ENCODE measurements around the gene ADD1.

The ADD1 gene

DNA sequence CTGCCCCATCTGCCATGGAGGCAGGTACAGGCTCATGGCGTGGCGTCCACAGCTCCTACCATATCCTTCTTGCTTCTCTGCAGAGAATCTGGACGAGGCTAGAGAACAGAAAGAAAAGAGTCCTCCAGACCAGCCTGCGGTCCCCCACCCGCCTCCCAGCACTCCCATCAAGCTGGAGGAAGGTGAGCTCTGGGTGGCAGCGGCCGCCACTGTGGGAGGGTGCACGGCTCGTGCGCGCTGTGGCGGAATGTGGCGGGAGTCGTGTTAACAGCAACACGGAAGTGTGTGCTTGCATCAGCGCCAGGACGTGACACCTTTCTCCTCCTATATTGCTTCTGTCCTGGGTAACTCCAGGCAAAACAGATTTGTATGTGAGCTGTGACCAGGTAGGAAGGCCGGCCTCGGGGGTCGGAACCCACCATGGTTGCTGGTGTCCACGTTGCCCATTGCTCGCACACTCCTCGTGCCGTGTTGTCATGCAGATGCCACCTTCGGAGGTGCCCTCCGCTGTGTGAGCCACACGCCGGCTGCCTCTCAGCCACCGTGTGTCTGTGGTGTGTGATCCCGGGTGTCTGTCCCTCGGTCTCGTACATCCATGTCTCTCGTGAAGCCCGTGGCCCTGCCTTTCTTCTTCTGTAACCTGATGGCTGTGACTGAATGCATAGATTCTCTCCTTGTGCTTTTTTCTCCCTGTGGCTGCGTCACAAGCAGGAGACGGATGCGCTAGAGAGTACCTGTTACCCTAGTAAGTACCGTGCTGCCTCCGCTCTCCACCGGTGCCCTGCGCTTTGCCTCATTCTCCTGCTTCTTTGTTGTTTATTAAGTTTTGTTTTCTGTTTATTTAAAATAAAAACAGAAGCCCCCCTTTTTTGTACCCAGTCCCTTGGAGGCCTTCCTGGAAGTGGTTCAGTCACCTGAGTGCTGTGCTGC is 82.6 kb downstream of the ADD1 start:
- no peak for DNase-seq

DNA sequence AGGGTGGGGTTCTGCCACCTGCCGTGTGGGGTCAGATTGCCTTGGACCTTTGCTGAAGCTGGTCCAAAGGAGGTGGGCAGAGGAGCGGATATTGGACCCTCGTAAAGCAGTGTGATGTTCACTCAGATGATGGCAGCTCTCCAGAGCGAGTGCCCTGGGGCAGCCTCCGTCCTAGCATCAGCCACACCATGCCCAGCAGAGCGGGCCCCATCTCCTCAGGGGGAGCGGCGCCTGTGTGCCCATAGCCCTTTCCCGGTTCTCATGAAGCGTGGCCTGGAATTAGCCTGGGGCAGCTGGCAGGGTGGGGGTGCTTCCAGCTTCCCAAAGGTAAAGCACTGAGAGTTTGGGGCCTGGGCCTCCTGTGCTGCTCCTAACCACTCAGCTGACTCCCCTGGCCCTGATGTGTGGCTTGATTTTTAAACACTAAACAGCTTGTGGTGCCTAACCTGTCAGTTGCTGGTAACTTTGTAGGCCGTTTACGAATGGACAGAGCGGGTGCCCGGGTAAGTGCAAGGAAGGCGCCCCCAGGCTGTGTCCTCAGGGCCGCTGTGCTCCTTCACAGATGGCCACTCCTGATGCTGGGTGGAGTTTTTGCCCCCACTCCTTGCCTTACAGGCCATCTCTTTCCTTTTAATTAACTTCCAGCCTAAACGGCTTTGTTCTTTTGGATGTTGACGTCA is 83.5 kb downstream of the ADD1 start:
- DNase-seq, result no peak

GRCh38 chr4:2927696-2928075 is 84.0 kb downstream of the ADD1 start:
- no peak for DNase-seq

DNA sequence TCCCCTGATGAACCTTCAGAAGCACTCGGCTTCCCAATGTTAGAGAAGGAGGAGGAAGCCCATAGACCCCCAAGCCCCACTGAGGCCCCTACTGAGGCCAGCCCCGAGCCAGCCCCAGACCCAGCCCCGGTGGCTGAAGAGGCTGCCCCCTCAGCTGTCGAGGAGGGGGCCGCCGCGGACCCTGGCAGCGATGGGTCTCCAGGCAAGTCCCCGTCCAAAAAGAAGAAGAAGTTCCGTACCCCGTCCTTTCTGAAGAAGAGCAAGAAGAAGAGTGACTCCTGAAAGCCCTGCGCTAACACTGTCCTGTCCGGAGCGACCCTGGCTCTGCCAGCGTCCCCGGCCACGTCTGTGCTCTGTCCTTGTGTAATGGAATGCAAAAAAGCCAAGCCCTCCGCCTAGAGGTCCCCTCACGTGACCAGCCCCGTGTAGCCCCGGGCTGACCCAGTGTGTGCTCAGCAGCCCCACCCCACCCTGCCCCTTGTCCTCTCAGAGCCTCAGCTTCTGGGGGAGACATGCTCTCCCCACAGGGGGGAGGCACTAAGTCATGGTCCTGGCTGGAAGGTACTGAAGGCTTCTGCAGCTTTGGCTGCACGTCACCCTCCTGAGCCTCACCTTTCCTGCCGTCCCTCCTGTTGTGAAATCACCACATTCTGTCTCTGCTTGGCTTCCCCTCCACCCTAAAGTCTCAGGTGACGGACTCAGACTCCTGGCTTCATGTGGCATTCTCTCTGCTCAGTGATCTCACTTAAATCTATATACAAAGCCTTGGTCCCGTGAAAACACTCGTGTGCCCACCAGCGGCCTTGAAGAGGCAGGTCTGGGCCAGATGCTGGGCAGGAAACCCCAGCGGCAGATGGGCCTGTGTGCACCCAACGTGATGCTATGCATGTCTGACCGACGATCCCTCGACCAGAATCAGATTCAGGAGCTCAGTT is 84.9 kb downstream of the ADD1 start:
- DNase-seq, result no peak

DNA sequence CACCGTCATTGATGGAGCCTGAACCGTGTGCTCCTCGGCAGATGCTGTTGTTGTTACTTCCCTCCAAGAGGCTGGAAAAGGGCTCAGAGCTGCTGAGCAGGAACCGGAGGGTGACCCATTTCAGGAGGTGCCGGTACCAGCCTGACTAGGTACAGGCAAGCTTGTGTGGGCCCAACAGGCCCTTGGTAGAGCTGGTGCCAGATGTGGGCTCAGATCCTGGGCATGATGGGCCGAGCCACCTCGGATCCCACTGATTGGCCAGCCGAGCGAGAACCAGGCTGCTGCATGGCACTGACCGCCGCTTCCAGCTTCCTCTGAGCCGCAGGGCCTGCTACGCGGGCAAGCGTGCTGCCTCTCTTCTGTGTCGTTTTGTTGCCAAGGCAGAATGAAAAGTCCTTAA is 85.8 kb downstream of the ADD1 start:
- DNase-seq, result no peak

- DNase-seq, result no peak
Measured at GRCh38 chr4:2930135-2930757, 86.6 kb downstream of the ADD1 start.

DNA sequence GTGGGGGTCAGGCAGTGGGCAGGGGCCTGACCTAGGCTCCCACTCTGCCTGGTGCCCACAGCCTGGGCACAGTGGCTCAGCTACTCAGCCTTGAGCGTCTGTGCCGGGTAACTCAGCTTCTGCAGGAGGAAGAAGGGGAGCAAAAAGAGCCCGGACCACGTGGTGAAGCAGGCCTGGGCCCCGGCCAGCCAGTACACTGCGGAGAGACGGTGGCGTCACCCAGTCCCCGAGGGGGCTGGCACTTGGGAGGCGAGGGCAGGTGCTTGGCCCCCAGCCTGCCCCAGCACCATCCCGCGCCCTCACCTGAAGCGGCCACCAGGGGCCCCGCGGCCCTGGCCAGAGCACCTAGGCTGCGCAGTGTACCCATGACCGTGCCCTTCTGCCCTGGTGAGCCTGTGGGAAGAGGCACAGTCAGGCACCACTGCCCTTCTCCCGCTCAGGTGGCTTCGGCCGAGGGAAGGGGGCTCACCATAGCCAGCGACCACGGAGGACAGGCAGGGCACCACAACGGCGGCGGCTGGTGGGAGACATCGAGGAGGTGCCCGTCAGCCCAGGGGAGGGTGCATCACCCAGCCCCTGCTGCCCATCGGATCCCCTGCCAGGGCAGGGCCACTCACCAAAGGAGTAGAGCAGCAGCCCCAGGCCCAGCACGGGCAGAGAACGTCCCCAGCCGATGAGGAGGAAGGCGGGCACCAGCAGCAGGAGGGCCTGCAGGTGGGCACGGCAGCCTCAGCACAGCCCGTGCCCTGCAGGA is 87.3 kb downstream of the ADD1 start:
- no peak for DNase-seq

DNA sequence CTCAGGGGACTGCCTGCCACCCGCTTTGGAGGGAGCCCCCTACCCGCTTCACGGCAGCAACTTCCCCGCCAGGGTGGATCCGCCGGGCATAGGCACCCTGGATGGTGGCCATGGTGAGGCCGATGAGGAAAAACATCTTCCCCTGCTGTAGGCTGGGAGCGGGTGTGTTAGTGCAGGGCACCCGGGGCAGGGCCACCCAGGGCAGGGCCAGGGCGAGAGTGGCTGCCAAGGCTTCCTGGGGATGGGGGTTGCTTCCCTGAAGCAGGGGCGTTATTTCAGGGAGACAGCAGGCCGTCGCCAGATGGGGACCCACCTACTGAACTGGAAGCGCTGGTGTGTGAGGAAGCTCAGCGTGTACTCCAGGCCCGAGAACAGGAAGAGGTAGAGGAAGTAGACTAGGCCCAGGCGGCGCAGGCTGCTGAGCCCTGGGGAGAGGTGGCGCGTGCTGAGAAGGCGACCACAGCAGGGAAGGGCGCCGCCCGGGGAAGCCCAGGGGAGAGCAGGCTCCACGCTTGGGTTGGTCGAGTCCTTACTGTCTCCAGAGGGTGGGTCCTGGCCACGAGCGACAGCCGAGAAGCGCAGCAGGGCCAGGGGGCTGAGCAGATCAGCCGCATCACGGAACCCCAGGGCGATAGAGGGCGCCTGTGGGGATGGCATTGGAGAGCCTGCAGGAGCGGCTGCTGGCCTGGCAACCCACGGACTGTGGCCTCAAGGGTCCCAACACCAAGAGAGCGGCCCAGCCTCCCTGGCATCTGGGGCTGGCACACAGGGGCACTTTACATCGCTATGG is 88.1 kb downstream of the ADD1 start:
- DNase-seq, result no peak

DNA sequence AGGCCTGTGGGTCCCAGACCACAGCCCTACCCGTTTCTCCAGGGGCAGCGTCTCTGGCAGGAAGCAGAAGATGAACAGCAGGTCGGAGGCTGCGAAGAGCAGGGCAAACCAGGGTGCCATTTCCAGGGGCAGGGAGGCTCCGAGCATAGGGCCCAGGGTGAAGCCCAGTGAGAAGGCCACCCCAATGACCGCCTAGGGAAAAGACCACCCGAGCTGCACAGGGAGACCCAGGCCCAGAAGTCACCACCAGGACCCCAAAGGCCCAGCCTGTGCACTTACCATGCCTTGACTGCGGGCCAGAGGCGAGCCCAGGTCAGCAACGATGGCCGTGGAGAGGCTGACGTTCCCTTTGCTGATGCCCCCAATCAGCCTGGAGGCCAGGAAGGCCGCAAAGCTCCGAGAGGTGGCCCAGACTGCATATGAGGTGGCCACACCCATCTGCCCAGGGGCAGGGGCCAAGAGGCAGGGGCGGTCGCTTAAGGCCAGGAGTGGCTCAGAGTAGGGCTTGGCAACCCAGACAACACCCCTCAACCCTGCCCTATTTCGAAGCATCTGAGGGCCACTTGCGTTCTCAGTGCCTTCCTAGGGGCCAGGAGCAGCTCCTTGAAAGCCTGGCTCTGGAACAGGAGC is 88.8 kb downstream of the ADD1 start:
- no peak for DNase-seq

DNA sequence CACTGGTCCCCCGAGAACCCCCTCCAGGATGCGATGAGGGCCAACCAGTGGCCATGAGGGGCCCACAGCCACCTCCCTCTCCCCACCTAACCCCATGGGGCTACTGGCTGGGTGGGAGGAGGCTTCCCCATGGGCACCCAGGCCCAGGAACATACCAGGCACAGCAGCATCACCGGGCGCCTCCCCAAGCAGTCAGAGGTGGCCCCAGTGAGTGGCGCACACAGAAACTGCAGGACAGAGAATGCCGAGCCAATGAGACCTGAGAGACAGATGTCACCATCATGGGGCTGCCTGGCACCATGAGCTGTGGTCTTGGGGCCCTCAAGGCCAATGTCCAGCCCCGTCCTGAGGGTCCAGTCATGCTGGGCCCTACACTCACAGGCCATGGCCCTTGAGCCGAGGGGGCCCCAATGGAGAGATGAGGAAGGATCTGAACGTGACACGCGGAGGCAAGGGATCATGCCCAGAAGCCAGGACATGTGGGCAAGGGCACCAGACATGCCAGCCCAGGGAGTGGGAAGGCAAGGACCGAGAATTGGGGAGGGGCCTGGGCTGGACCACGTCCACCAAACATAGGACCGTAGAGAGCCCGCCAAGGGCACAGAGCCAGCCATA is 89.4 kb downstream of the ADD1 start:
- no peak for DNase-seq

- no peak for DNase-seq
Measured at GRCh38 chr4:2933566-2934076, 90.0 kb downstream of the ADD1 start.

DNA sequence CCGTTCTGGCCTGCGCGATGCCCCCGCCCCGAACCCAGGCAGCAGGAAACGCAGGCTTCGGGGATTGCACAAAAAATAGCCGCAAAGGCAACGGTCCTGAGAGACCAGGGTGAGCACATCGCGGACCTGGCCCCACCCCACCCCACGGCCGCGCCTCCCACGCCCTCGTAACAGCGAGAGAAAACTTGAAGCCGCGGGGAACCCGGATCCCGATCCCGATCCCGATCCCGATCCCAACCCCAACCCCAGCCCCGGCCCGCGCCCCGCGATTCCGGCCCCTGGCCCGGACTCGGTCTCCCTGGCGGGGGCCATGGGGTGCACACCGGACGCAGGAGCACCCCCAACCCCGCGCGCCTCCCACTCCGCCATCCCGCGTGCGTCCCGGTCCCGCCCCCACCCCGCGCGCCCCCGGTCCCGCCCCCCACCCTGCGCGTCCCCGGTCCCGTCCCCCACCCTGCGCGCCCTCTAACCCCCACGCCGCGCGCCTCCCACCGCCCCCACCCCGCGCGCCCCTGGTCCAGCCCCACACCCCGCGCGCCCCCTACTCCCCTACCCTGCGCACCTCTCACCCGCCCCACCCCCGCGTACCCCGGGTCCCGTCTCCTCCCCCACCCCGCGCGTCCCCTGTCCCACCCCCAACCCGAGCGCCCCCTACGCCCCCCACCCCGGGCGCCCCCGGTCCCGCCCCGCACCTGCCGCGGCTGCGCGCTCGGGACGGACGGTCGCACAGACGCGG is 90.6 kb downstream of the ADD1 start:
- DNase-seq, result no peak

- peak; percentile 78 for DNase-seq
Measured at GRCh38 chr4:2934813-2935761, 91.4 kb downstream of the ADD1 start.

DNA sequence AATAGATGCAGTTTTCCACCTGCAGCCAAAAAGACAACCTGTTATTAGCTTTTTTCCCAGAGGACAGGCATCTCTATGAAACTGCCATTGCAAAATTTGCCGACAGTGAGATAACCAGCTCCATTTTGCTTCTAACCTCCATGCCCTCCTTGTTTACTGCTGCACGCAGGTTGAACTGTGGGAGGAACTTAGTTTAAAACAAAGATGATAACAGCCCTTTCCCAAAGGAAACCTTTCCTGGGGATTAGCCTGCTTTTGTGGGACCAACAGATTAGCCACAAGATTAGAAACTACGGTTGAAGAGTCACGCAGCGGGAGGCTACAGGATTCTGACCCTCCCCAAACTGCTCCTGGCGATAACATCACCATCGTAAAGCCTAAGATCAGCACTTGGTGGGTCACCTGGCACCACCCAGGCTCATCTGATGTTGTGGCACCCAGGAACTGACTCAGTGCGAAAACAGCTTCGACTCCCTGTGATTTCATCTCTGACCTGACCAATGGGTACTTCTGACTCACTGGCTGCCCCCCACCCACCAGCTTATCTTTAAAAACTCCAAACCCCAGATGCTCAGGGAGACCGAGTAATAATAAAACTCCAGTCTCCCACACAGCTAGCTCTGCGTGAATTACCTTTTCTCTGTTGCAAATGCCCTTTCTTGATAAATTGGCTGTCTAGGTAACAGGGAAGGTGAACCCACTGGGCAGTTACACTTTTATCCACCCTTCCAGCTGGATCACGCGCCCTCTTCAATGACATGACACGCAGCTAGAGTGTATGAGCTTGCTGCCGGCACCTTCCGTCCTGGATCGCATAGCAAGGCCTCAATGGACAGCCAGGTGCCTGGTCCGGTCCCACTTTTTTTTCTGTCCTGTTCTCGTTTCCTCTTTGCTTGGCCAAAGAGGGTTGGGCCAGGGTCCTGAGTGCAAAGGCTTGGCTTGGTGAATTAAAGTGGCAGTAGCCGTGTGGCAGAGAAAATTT is 92.4 kb downstream of the ADD1 start:
- no peak for DNase-seq

GRCh38 chr4:2936773-2937145 is 93.1 kb downstream of the ADD1 start:
- DNase-seq, result no peak

GRCh38 chr4:2937146-2937857 is 93.7 kb downstream of the ADD1 start:
- DNase-seq, result no peak
